ENCODE data around the gene IGFN1.

The IGFN1 gene

DNA sequence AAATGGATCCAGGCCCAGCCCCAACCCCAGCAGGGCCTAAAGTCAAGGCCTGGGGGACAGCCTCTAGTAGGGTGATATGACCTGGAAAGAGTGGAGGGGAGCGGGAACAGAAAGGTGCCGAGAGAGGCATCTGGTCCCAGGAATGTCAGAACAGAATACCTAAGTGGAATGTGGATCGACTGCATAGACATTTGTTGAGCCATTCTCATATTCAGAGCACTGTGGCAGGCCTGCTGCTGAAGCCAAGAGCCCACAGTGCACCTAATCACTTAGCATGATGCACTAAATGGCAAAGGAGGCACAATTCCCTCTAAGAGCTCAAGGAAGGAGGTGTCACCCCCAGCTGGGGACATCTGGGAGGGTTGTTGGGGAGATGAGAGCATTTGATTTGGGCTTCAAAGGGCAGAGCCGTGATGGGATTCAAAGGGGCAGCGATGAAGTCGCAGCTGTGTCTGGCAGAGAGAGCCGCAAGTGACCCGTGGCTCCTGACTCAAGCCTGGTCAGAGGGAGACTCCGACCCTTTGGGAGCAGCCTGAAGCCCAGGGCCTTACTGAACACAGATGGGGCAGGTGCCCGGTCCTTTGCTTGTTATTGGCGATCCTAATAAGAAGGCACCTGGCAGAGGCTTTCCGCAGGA lies 84.1 kb downstream of the IGFN1 start:
- CTCF ChIA-PET, result no interaction called here
- DNase-seq (ENCODE audit: extremely low spot score), result no peak
- POLR2A ChIA-PET, result no interaction called here
- no peak for TF ChIP-seq SP1 (IDR thresholded peaks at IDR 0.05)
- no peak for TF ChIP-seq L3MBTL2 (conservative IDR thresholded peaks at IDR 0.05)
- TF ChIP-seq, protein P1, sequence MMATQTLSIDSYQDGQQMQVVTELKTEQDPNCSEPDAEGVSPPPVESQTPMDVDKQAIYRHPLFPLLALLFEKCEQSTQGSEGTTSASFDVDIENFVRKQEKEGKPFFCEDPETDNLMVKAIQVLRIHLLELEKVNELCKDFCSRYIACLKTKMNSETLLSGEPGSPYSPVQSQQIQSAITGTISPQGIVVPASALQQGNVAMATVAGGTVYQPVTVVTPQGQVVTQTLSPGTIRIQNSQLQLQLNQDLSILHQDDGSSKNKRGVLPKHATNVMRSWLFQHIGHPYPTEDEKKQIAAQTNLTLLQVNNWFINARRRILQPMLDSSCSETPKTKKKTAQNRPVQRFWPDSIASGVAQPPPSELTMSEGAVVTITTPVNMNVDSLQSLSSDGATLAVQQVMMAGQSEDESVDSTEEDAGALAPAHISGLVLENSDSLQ (IDR thresholded peaks at IDR 0.05), result no peak

DNA sequence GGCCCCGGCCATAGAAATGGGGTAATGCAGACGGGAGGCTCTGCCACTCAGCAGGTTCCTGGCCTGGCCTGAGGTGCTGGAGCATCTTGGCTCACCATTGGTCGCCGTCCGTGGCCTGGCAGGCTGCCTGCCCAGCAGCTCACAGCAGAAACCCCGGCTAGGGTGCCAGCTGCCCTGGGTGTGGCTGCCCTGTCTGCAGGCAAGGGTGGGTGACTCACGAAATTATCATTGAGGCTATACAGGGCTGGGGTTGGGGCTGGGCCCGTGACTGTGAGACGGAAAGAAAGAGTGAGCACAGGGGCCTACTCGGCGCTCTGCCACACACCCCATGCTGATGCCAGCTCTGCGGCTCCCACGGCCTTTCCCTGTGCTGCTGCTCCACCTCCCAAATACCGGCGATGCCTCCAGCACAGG lies 84.6 kb downstream of the IGFN1 start:
- TF ChIP-seq FOXM1 (IDR thresholded peaks at IDR 0.05; ENCODE audit: borderline replicate concordance) (no peak), BHLHE40 (IDR thresholded peaks at IDR 0.05; ENCODE audit: borderline replicate concordance) (no peak), FOXA1 (IDR thresholded peaks at IDR 0.05) (no peak), TARDBP (IDR thresholded peaks at IDR 0.05) (no peak), CTBP1 (IDR thresholded peaks at IDR 0.05; ENCODE audit: borderline replicate concordance) (no peak), ZNF384 (IDR thresholded peaks at IDR 0.05) (no peak), FOXK2 (IDR thresholded peaks at IDR 0.05) (no peak), SP1 (IDR thresholded peaks at IDR 0.05) (no peak), NFRKB (IDR thresholded peaks at IDR 0.05) (no peak), HDGF (IDR thresholded peaks at IDR 0.05; ENCODE audit: borderline replicate concordance) (no peak), ARNT (IDR thresholded peaks at IDR 0.05) (no peak), SUZ12 (IDR thresholded peaks at IDR 0.05) (no peak)
- TF ChIP-seq, protein P1 (IDR thresholded peaks at IDR 0.05), result no peak
- DNase-seq (ENCODE audit: extremely low spot score), result no peak
- CTCF ChIA-PET, result no interaction called here
- POLR2A ChIA-PET, result no interaction called here

GRCh38 chr1:201276891-201277290 lies 86.3 kb downstream of the IGFN1 start:
- POLR2A ChIA-PET, result no interaction called here
- CTCF ChIA-PET, result interaction anchor here (0.5 kb wide), 1 partner anchor 13 kb away, joined by 3 read pairs; no protein-coding TSS in a partner anchor
- DNase-seq (ENCODE audit: extremely low spot score), result no peak
- no peak for TF ChIP-seq NFRKB (IDR thresholded peaks at IDR 0.05)
- no peak for TF ChIP-seq BHLHE40 (IDR thresholded peaks at IDR 0.05; ENCODE audit: borderline replicate concordance)
- no peak for TF ChIP-seq SP1 (IDR thresholded peaks at IDR 0.05)

DNA sequence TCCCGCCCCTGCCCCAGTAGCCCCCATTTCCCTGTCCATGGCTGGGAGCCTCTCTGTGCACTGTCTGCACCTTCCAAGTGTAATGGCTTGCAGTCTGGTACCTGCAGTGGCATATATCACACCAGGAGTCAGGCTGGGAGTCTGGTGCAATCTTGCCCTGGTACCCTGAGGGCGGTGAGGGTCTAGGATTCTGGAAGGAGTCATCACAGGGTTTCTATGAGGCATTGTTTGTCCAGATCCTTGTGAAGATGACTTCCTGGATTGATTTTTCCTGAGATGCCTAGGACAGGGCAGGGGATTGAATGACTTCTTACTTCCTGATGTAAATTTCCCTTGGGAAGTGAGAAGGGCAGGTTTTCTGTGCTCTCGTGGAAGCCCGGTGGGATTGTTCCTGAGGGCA lies 86.8 kb downstream of the IGFN1 start:
- CTCF ChIA-PET, result interaction anchor here (0.5 kb wide), 1 partner anchor 12 kb away, joined by 3 read pairs; no protein-coding TSS in a partner anchor
- POLR2A ChIA-PET, result no interaction called here
- TF ChIP-seq, protein P1 (IDR thresholded peaks at IDR 0.05), result no peak
- TF ChIP-seq TARDBP (IDR thresholded peaks at IDR 0.05), result no peak
- no peak for TF ChIP-seq BHLHE40 (IDR thresholded peaks at IDR 0.05; ENCODE audit: borderline replicate concordance)
- TF ChIP-seq ZNF384 (IDR thresholded peaks at IDR 0.05), result no peak
- TF ChIP-seq CTBP1 (IDR thresholded peaks at IDR 0.05; ENCODE audit: borderline replicate concordance), result no peak
- no peak for TF ChIP-seq SUZ12 (IDR thresholded peaks at IDR 0.05)
- TF ChIP-seq LEF1 (IDR thresholded peaks at IDR 0.05; ENCODE audit: borderline replicate concordance), result no peak
- no peak for TF ChIP-seq FOXM1 (IDR thresholded peaks at IDR 0.05; ENCODE audit: borderline replicate concordance)
- TF ChIP-seq ELF4 (IDR thresholded peaks at IDR 0.05), result no peak
- TF ChIP-seq FOXA1 (IDR thresholded peaks at IDR 0.05), result no peak
- no peak for TF ChIP-seq SP1 (IDR thresholded peaks at IDR 0.05)
- TF ChIP-seq HDGF (IDR thresholded peaks at IDR 0.05; ENCODE audit: borderline replicate concordance), result no peak
- no peak for DNase-seq (ENCODE audit: extremely low spot score)

Measured in HEK293T (cell line).